ENCODE data around the gene RANGAP1. TPM values are rescaled to one million over a fixed set of nuclear protein-coding genes. Genes with fewer than 3 reads are reported as not detected.

RANGAP1 gene
- total RNA-seq = 42.8 TPM
- long read RNA-seq, full-length matches to known transcripts = 88 of 164 reads
- long read RNA-seq, partial matches to known transcripts = 21 of 164 reads
- long read RNA-seq, other reads (novel, unspliced or antisense) = 55 of 164 reads

- ATAC-seq (ENCODE audit: poor library complexity) (peak; percentile 99), DNase-seq (peak; percentile 99)
- intact Hi-C loops (cut with DNase I) = loop anchor here (5.0 kb wide), 1 partner anchor 89 kb away; no protein-coding TSS in a partner anchor
Observed at GRCh38 chr22:41285820-41286638, at the start of gene RANGAP1. TSS of gene RANGAP1 (minus strand) at chr22:41286187. CDS start at chr22:41281044, 5,143 bp downstream.

DNA sequence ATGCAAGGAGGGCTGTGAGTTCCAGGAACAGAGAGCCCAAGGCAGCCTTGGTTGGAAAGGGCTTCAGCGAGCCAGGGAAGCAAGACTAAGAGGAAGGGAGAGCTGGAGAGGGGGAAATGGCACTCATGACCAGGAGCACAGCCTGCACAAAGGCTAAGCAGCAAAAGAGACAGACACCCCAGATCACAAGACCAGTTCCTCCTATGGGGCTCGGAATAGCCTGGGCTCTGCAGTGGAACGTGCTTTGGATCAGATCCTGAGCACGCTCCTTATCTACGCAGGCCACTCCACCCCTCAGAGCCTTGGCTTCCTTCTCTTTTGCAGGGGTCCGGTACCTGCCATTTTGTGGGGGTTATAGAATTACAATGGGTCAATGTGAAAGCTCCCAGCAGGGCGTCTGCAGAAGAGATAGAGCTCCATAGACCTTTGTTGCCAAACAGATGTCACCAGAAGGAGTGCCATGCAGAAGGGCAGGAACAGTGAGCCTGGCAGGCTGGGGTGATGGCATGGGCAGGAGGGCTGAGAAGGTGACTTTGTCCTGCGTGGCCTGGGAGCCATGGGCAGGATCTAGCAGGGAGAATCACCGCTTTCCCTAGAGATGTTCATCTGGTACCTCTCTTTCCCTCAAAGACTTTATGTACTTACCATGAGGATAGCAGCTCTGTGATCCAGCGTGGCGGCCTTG is 49.1 kb upstream of the RANGAP1 start:
- intact Hi-C loops (cut with DNase I) = no loop called here
- ATAC-seq (ENCODE audit: poor library complexity) (peak; percentile 69), DNase-seq (no peak)

- DNase-seq = no peak
- ATAC-seq (ENCODE audit: poor library complexity) = peak; percentile 42
- intact Hi-C loops (cut with DNase I) = no loop called here
Observed at GRCh38 chr22:41334215-41334614, 48.2 kb upstream of the RANGAP1 start.

DNA sequence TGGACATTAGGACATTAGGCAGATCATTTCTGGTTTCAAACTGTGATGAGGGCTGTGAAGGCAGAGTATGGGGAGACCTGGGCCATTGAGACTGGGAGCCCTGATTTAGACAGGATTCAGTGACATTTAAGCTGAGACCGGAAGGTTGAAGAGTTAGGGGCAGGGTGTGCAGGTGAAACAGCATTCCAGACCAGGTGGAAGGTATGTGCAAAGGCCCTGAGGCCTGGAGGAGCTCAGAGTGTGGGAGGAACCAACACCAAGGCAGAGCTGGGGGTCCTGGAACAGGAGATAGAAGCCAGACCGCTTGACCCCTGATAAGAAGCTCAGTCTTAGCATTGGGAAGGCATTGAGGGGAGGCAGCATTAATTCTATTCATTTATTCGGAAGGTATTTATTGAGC is 47.8 kb upstream of the RANGAP1 start:
- ATAC-seq (ENCODE audit: poor library complexity) (no peak), DNase-seq (no peak)
- intact Hi-C loops (cut with DNase I) = no loop called here

DNA sequence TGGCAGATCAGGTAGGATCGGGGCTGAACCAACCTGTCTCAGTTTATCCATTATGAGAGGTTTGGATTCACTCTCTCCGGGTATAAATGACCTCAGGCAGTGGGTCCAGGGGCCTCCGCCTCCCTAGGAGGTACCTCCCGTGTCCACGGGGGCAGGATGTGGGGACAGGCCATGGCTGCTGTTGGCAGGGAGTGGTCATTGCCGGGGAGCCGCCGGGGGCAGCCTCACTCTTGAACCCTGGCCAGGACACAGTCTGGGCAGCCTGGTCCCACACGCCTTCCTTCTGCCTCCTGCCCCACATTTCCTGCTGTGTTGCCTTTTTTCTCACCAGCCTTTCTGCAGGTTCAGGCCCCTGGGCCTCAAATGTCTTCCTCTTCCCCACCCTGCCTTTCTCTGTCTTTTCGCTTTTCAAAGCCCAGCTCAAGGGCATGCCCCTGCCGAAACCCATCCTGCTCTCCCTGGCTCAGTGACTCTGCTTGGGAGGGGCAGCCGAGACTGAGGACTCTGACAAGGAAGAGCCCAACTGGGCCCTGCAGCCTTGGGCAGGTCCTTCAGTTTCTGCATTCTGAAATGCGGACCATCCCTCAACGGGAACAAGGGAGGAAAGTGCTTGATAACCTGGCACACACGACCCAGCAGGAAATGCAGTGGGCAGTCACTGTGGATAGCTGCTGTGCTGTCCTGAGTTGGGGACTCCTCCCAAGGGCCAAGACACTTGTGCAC is 46.4 kb upstream of the RANGAP1 start:
- ATAC-seq (ENCODE audit: poor library complexity) = no peak
- no peak for DNase-seq
- intact Hi-C loops (cut with DNase I) = no loop called here

- ATAC-seq (ENCODE audit: poor library complexity) (peak; percentile 54), DNase-seq (no peak)
- intact Hi-C loops (cut with DNase I) = no loop called here
Observed at GRCh38 chr22:41330169-41330568, 44.2 kb upstream of the RANGAP1 start.

GRCh38 chr22:41327124-41327523 is 41.1 kb upstream of the RANGAP1 start:
- intact Hi-C loops (cut with DNase I) = no loop called here
- DNase-seq (no peak), ATAC-seq (ENCODE audit: poor library complexity) (no peak)

GRCh38 chr22:41324821-41325528 is 39.0 kb upstream of the RANGAP1 start:
- ATAC-seq (ENCODE audit: poor library complexity) (no peak), DNase-seq (no peak)
- intact Hi-C loops (cut with DNase I) = no loop called here

DNA sequence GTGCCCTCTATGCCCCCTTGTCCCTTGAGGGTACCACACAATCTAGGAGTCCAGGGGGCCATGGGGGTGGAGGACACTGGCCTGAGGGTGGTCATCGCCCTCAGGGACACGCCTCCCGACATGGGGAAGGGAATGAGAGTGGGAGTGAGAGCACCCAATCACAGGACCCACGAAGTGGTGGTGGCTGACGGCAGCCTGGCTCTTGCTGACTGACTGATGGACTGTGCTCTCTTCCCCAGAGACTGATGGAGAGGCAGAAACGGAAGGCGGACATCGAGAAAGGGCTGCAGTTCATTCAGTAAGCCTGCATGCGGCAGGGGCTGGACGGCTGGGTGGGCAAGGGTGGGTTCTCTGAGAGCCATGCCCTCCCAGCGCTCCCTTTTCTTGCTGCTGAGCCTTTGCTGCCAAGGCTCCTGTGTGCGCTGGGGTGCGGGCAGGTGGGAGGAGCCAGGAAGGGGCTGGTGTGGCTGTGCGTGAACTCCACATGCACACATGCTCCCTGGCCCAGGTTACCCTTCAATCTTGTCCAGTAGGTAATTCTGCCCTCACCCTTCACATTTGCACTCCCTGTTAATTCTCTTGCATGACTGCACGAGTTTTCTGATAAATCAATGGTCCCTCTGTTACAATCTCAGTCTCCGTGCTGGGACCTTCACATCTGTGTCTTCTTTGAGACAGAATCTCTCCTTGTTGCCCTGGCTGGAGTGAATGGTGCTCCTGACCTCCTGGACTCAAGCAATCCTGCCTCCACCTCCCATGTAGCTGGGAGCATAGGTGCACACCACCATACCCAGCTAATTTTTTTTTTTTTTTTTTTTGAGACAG is 34.6 kb upstream of the RANGAP1 start:
- ATAC-seq (ENCODE audit: poor library complexity) (no peak), DNase-seq (no peak)
- intact Hi-C loops (cut with DNase I) = no loop called here

DNA sequence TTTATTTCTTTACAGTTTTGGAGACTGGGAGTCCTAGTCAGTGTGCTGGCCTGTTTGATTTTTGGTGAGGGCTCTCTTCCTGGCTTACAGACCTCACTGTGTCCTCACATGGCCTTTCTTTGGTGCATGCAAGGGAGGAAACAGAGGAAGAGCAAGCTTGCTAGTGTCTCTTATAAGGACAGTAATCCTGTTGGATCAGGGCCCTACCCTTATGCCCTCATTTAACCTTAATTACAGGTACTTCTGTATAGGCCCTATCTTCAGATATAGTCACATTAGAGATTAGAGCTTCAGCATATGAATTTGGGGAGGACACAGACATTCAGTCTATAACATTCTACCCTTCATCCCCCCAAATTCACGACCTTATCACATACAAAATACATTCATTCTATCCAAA is 29.6 kb upstream of the RANGAP1 start:
- ATAC-seq (ENCODE audit: poor library complexity) (no peak), DNase-seq (no peak)
- intact Hi-C loops (cut with DNase I) = no loop called here

GRCh38 chr22:41314821-41315220 is 28.8 kb upstream of the RANGAP1 start:
- no peak for DNase-seq
- no peak for ATAC-seq (ENCODE audit: poor library complexity)
- intact Hi-C loops (cut with DNase I) = no loop called here

- DNase-seq = no peak
- no peak for ATAC-seq (ENCODE audit: poor library complexity)
- intact Hi-C loops (cut with DNase I) = no loop called here
Observed at GRCh38 chr22:41311487-41311886, 25.5 kb upstream of the RANGAP1 start.

DNA sequence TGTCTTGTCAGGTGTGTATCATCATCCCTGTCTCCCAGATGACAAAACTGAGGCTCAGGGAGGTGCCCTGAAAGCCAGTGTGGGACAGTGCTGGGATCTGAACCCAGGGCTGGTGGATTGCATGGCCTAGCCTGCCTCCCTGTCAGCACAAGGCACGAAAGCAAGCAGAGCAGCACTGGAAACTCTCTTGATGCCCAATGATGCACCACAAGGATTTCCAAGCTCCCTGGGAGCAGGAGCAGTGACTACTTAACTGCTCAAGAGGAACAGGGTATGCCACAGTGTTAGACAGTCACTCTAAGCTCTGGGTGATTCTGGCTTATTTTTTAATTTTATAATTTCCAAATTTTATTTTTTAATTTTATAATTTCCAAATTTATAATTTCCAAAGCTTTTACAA is 24.3 kb upstream of the RANGAP1 start:
- no peak for DNase-seq
- no peak for ATAC-seq (ENCODE audit: poor library complexity)
- intact Hi-C loops (cut with DNase I) = no loop called here

DNA sequence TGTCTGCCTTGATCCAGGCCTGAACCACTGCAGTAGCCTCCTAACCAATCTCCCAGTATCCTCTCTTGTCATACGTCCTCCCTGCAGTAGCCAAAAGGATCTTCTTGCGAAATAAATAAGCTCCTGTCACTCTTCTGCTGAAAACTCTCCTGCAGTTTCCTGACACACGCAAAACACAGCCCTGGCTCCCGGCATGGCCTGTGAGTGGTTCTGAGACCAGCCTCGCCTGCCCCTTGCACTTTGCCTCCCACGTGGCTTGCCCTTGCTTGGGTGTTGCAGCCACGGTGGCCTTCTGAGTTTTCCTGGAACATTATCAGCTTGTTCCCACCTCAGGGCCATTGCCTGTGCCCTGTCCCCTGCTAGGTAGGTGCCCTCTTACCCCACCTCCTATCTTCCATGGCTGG is 22.6 kb upstream of the RANGAP1 start:
- DNase-seq (no peak), ATAC-seq (ENCODE audit: poor library complexity) (peak; percentile 32)
- intact Hi-C loops (cut with DNase I) = no loop called here

DNA sequence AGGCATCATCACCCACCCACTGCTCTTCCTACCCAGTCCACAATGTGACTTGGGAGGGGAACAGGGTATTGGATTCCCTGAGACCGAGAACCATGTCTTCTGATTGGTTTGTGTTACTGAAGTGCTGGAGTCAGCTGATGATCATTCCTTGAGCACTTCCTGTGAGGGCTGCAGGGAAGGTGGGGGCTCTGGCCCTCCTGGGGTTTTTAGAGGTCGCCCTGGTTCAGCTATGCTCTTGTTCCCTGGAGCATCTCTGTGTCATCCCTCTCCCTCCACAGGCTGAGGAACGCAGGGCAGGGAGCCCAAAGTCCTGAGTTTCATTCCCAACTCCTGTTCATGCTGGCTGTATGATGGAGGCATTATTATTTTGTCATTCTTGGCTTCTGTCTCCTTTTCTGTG is 22.1 kb upstream of the RANGAP1 start:
- intact Hi-C loops (cut with DNase I) = no loop called here
- ATAC-seq (ENCODE audit: poor library complexity) (peak; percentile 30), DNase-seq (no peak)

GRCh38 chr22:41305646-41306045 is 19.7 kb upstream of the RANGAP1 start:
- intact Hi-C loops (cut with DNase I) = no loop called here
- DNase-seq = no peak
- no peak for ATAC-seq (ENCODE audit: poor library complexity)

GRCh38 chr22:41302811-41303210 is 16.8 kb upstream of the RANGAP1 start:
- ATAC-seq (ENCODE audit: poor library complexity) (no peak), DNase-seq (no peak)
- intact Hi-C loops (cut with DNase I) = no loop called here

All from Right ventricle myocardium superior (tissue), 1 donor.